ENCODE data around the gene WDR88.
"Not testable (repeated sequence)": the region's sequence is repeated elsewhere in the genome, so short reads cannot be mapped to it uniquely, and the experiment has no call there.

Gene WDR88

DNA sequence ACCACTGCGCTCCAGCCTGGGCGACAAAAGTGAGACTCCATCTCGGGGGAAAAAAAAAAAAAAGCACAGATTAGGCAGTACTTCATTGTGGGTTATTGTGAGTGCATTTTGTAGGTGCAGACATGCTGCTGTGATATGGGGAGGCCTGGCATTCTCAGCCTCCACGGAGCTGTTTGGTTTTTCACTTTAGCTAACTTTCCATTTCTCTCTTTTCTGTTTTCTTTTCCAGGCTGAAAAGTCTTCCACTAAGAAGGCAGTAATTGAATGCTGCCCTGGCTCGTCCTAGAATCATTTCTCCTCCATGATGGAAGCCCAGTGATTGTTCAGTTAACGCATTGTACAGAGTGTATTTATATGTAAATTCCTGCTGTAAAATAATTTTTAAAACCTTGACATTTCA, 2.0 kb upstream of the WDR88 start:
- DNase-seq (ENCODE audit: low read depth in 2 of 2): no peak

DNA sequence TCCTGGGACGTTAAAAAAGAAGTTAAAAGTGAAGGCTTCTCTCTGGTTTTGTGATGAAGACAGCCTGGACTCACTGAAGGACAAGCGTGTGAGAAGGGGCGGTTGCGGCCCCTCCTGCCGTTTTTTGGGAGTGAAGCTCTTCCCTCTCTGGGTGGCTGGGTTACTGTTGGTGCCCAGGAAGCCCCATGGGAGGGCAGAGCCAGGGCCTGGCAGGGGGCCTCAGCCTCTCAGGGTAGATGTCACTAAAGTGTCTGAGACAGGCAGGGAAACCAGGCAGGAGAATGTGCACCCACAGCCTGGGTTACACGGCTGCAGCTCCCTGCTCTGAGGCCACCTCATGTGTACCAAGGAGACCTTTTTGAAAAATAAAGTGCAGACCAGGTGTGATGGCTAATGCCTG, 1.5 kb upstream of the WDR88 start:
- no peak for DNase-seq (ENCODE audit: low read depth in 2 of 2)

DNA sequence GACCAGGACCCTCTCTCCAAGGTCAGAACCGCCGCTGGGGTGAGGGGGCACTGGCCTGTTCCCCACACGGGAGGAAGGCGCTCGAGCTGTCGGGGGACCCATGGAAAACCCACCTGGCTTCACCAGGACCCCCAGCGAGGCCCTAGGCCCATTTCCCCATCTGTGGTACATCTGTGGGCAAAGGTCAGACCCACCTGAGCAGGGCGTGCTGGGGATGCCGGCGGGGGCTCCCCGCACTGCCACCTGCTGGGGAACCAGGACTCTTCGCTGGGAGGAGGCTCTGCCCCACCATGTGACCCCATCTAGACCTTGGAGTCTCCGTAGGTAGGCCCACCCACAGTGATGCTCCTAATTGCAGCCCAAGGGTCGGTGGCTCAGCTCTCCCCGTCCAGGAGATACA, 511 bp downstream of the WDR88 start:
- no peak for DNase-seq (ENCODE audit: low read depth in 2 of 2)

DNA sequence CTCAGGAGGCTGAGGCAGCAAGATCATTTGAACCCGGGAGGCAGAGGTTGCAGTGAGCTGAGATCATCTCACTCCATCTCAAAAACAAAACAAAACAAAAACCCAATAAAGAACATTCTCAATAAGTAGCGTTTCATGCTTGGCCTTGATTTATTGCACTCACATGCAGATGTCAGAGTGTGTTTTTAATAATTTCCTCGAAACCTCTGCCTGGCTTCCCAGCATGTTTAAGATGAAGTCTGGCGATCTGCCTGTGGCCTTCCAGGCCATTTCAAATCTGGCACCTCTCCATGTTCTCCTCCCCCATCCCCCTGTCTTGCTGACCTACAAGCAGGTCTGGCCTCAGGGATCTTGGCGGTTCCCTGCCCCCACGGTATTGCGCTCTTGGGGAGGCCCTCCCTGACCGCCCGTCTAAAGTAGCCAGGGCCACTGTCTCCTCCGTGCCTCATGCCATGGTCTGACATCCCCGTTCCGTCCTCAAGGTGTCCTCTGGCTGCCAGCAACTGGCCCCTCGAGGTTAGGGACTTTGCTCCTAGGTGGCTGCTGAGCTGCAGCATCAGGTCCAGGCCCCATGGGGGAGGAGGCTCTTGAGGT, 1.6 kb downstream of the WDR88 start:
- DNase-seq (ENCODE audit: low read depth in 2 of 2): peak; percentile 11 to 15

- no peak for DNase-seq (ENCODE audit: low read depth in 2 of 2)
Measured at GRCh38 chr19:33134571-33135041, 2.7 kb downstream of the WDR88 start.

DNA sequence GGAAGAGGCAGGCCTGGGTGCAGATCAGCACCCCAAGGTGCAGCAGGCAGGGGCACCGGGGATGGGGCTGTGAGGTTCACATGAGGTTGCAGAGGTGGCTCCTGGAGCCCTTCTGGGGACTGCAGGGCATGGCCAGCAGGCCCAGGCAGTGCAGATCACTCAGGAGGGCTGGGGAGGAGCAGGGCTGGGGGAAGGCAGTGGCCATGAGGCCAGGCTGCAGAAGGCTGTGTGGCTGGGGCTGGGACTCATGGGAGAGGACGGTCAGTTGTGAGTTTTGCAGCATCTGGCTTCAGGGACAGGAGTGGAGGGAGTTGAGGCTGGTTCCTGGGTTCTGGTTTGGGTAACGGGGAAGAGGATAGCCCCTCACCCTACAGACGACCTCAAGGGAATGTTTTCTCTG, 7.3 kb downstream of the WDR88 start:
- DNase-seq (ENCODE audit: low read depth in 2 of 2): no peak

- peak; percentile 17 to 30 for DNase-seq (ENCODE audit: low read depth in 2 of 2)
Measured at GRCh38 chr19:33143897-33144405, 12.0 kb downstream of the WDR88 start.

- no peak for DNase-seq (ENCODE audit: low read depth in 2 of 2)
Measured at GRCh38 chr19:33146209-33146608, 14.3 kb downstream of the WDR88 start.

DNA sequence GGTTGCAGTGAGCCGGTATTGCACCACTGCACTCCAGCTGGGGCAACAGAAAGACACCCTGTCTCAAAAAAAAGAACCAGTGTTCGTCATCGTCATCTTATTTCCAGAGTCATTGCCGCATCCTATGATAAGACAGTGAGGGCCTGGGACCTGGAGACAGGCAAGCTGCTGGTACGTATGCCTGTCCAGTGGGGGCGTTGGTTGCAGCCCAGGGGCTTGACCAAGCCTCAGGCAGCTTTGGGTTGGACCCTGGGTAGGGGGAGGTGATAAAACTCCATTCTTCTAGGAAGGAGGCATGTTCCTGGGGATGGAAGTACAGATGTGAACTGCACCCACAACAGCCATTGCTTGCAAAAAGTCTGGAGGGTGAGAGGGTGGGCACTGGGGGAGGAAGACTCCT, 15.6 kb downstream of the WDR88 start:
- DNase-seq (ENCODE audit: low read depth in 2 of 2): no peak

DNA sequence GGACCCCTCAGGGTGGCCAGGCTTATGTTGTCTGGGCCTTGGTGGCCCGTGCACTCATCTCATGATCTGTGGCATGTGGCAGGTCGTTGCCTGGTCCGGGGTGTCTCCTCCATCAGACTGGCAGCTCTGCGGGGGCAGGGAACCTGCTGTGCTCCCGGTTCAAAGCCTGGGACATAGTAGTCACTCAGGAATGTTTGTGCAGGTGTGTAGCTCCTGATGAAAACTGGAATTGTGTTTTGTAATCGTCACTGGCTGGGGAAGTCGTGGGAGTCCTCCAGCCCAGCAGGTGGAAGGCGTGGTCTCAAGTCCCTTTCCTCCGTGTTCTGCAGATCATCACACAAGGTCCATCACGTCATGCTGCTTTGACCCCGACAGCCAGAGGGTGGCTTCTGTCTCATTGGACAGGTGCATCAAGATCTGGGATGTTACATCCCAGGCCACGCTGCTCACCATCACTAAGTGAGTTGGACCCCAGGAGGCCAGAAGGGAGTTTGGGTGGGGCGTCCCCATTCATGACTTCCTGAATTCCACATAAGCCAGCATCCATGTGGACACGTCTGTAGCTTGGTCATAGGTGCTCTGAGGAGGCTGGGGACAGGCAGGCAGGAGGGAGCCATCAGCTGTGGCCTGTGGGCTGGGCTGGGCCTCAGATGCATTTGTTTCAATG, 19.1 kb downstream of the WDR88 start:
- DNase-seq (ENCODE audit: low read depth in 2 of 2): no peak

GRCh38 chr19:33152176-33152575, 20.3 kb downstream of the WDR88 start:
- DNase-seq (ENCODE audit: low read depth in 2 of 2): peak in 1 of 2 experiments; percentile 4

GRCh38 chr19:33152625-33153024, 20.7 kb downstream of the WDR88 start:
- not testable (repeated sequence) for DNase-seq (ENCODE audit: low read depth in 2 of 2)

GRCh38 chr19:33154313-33154712, 22.4 kb downstream of the WDR88 start:
- not testable (repeated sequence) for DNase-seq (ENCODE audit: low read depth in 2 of 2)

DNA sequence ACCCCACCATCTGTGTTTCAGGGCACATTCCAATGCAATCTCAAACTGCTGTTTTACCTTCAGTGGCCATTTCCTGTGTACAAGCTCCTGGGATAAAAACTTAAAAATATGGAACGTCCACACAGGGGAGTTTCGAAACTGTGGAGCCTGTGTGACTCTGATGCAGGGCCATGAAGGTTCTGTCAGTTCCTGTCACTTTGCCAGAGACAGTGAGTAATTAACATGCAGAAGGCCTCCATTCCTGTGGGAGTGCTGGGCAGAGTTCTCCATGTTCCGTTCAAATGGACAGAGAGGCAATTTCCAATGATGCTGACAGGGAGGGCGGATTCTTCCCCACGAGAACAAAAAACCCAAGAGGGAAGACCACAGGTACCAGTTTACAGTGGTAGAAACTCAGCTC, 24.4 kb downstream of the WDR88 start:
- DNase-seq (ENCODE audit: low read depth in 2 of 2): peak; percentile 15 to 17

DNA sequence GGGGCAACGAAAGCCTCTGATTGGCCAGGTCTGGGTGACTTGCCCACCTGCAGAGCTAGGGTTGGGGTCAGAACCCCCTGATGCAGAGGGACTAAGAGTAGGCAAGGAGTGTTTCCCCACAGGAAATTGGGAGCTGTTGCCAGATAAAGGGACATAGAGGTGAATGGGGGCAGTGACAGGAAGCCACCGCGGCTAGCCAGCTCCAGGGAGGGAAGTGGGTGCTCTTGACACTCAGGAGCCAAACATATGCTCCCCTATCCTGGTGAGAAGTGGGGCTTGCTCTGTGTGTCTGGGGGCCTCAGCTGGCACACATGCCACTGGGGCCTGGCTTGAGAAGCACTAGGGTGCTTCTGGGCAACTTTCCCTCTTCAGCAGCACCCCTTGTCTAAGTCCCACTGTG, 26.0 kb downstream of the WDR88 start:
- no peak for DNase-seq (ENCODE audit: low read depth in 2 of 2)

DNA sequence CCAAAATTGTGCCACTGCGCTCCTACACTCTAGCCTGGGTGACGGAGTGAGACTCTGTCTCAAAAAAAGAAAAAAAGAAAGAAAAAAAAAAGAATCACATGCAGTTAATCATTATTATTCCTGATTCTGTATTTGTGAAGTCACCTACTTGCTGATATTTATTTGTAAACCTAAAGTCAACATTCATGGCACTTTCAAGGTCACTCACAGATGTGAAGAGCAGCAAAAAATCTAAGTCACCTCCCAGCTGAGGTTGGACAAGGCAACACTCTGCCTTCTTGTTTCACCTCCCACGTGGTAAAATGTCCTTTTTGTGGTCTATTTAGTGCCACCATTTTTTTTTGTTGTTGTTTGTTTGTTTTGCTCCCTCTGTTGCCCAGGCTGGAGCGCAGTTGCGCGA, 26.5 kb downstream of the WDR88 start:
- no peak for DNase-seq (ENCODE audit: low read depth in 2 of 2)

GRCh38 chr19:33159149-33159548, 27.2 kb downstream of the WDR88 start:
- no peak for DNase-seq (ENCODE audit: low read depth in 2 of 2)

GRCh38 chr19:33159893-33160292, 28.0 kb downstream of the WDR88 start:
- DNase-seq (ENCODE audit: low read depth in 2 of 2): no peak

DNA sequence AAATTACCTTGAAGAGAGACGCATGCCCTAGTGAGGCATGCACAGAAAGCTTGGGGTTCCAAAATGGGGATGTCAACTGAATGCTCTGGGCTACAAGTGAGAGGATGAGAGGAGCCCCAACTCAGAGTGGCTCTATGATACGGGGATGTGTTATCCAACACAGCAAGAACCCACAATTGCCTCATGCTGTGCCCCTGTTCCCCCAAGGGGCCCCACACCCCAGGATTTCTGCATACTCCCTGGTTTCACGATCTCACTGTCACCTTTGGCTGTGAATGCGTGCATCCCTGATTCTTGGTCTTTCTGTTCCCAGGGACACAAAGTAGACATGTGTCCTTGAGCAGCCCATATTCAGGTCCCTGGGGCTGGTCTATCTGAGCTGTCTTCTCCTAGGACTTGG, 29.3 kb downstream of the WDR88 start:
- no peak for DNase-seq (ENCODE audit: low read depth in 2 of 2)

GRCh38 chr19:33163481-33163880, 31.6 kb downstream of the WDR88 start:
- DNase-seq (ENCODE audit: low read depth in 2 of 2): no peak

DNA sequence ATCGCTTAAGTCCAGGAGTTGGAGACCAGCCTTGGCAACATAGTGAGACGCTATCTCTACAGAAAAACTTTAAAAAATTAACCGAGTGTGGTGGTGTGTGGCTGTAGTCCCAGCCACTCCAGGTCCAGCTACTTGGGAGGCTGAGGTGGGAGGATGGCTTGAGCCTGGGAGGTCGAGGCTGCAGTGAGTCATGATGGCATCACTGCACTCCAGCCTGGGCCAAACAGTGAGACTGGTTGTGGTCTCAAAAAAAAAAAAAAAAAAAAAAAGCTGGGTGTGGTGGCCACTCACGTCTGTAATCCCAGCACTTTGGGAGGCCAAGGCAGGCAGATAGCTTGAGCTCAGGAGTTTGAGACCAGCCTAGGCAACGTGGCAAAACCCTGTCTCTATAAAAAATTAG, 34.1 kb downstream of the WDR88 start:
- not testable (repeated sequence) for DNase-seq (ENCODE audit: low read depth in 2 of 2)

DNA sequence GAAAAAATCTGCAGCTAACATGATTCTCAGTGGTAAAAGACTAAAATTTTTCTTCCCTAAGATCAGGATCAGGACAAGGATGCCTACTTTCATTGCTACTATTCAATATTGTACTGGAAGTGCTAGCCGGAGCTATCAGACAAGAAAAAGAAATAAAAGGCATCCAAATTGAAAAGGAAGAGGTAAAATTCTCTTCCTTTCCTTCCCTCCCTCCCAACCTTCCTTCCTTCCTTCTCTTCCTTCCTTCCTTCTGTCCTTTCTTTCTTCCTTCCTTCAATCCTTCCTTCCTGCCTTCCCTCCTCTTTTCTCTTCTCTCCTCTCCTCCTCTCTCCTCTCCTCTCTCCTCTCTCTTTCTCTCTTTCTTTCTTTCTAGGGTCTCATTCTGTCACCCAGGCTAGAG, 35.5 kb downstream of the WDR88 start:
- no peak for DNase-seq (ENCODE audit: low read depth in 2 of 2)

DNA sequence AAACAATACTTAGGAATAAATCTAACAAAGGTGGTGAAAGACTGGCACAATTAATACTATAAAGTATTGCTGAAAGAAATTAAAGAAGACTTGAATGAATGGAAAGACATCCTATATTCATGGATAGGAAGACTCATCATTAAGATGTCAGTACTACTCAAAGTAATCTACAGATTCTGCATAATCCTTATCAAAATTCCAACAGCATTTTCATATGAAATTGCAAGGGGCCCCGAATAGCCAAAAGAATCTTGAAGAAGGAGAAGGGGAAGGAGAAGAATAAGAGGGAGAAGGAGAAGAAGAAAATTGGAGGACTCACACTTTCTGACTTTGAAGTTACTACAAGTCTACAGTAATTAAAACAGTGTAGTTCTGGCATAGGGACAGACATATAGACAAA, 36.6 kb downstream of the WDR88 start:
- DNase-seq (ENCODE audit: low read depth in 2 of 2): no peak
